Fibroblast of villous mesenchyme (primary cell): ENCODE data around the gene LRRC27. TPM values are rescaled to one million over a fixed set of nuclear protein-coding genes. Genes with fewer than 3 reads are reported as not detected.

Source experiments
- DNase-seq: peaks from one replicate; pipeline ENCODE4 v3.0.0-alpha.2; 2010; ENCODE audit warnings: low read depth
- H3K4me3 ChIP-seq: 2 replicates; pipeline ENCODE4 v1.5.1; 2011; ENCODE audit warnings: low read depth, mild to moderate bottlenecking, low read length
- CTCF ChIP-seq: IDR thresholded peaks from 2 replicates; pipeline ENCODE4 v1.5.1; 2012; ENCODE audit warnings: low read depth, mild to moderate bottlenecking, low read length; ENCODE audit not compliant: insufficient read depth
- total RNA-seq: library from RNA; depleted of rRNA; stranded (reverse); fragments of >200 nt; gene quantifications from 2 replicates; pipeline ENCODE4 v1.2.3, GENCODE V29; 2012

Gene LRRC27
- total RNA-seq, 1 donor = 6.0 TPM

- H3K4me3 ChIP-seq = no peak overlapping the region
- no peak for DNase-seq
- TF ChIP-seq CTCF = no peak
Observed at GRCh38 chr10:132425757-132426155, 93.8 kb downstream of the LRRC27 start.

DNA sequence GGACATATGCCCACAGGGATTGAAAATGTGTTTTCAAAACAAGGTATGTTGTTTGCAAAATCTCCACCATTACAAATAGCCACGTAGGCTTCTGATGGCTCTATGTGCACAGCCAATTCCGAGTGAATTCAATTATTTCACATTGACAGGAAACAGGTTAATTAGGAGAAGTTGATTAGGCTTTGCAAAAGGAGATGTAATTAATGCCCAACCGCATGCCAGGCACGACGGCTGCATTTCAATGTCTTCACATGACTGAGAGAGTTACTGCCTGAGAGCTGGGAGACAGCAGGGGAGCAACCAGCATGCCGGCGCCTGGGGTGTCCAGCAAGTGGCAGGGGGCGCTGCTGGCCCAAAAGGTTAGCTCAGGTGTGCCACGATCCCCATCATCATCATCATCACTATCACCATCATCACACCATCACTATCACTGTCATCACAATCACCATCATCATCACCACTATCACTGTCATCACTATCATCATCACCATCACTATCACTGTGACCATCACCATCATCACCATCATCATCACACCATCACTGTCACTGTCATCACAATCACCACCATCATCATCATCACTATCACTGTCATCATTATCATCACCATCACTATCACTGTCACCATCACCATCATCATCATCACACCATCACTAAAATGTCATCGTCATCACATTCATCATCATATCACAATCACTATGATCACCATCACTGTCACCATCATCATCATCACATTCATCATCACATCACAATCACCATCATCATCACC lies 95.2 kb downstream of the LRRC27 start:
- TF ChIP-seq CTCF = no peak
- no peak overlapping the region for H3K4me3 ChIP-seq
- no peak for DNase-seq

GRCh38 chr10:132427939-132428367 lies 96.0 kb downstream of the LRRC27 start:
- no peak for DNase-seq
- TF ChIP-seq CTCF = no peak

GRCh38 chr10:132428486-132428995 lies 96.5 kb downstream of the LRRC27 start:
- TF ChIP-seq CTCF = no peak
- H3K4me3 ChIP-seq = no peak overlapping the region
- no peak for DNase-seq

More at GRCh38 chr10:132427939-132428367, 96.0 kb downstream of the LRRC27 start:
- no peak overlapping the region for H3K4me3 ChIP-seq

Other genes starting within 250 kb of the LRRC27 start
- under 0.01 and 0.86 TPM in 2 replicates for gene DPYSL4, start 145.2 kb upstream of the LRRC27 start, total RNA-seq
- 8.6 and 11.9 TPM in 2 replicates for gene STK32C, start 24.2 kb upstream of the LRRC27 start, total RNA-seq
- 8.2 and 12.9 TPM in 2 replicates for gene PWWP2B, start 65.0 kb downstream of the LRRC27 start, total RNA-seq
- 33.2 and 36.7 TPM in 2 replicates for gene INPP5A, start 205.6 kb downstream of the LRRC27 start, total RNA-seq